HEK293 (cell line): ENCODE data around the gene SRP72.
A peak's percentile ranks its signal among the peaks of the same experiment; 100 is the strongest.

Experiments
- BCL11B ChIP-seq: fragments of 450-650 bp; formaldehyde crosslinking; IDR thresholded peaks from 2 replicates; pipeline ENCODE4 v1.5.1; 2016; ENCODE audit warnings: low read depth, missing biosample characterization, missing genetic modification characterization
- GLI2 ChIP-seq: fragments of 450-650 bp; formaldehyde crosslinking; IDR thresholded peaks from 2 replicates; pipeline ENCODE4; 2017; ENCODE audit warnings: missing biosample characterization, missing genetic modification characterization, low read depth, borderline replicate concordance
- IKZF3 ChIP-seq: fragments of 450-650 bp; IDR thresholded peaks from 2 replicates; pipeline ENCODE4 v1.5.0; 2018; ENCODE audit warnings: missing biosample characterization, mild to moderate bottlenecking, missing genetic modification characterization, moderate library complexity
- KLF1 ChIP-seq: fragments of 450-650 bp; formaldehyde crosslinking; IDR thresholded peaks from 2 replicates; pipeline ENCODE4 v1.5.1; 2016; ENCODE audit warnings: missing biosample characterization, missing genetic modification characterization
- MZF1 ChIP-seq: fragments of 450-650 bp; formaldehyde crosslinking; IDR thresholded peaks from 2 replicates; pipeline ENCODE4 v1.5.1; 2017; ENCODE audit warnings: missing biosample characterization, missing genetic modification characterization, borderline replicate concordance
- SP2 ChIP-seq: fragments of 450-650 bp; formaldehyde crosslinking; IDR thresholded peaks from 2 replicates; pipeline ENCODE4 v1.5.1; 2016; ENCODE audit warnings: missing biosample characterization, missing genetic modification characterization
- ZBTB21 ChIP-seq: fragments of 450-650 bp; formaldehyde crosslinking; IDR thresholded peaks from 2 replicates; pipeline ENCODE4 v1.5.1; 2017; ENCODE audit warnings: missing biosample characterization, missing genetic modification characterization
- ZNF138 ChIP-seq: fragments of 450-650 bp; formaldehyde crosslinking; IDR thresholded peaks from 2 replicates; pipeline ENCODE4 v1.5.1; 2016; ENCODE audit warnings: missing biosample characterization, missing genetic modification characterization, borderline replicate concordance
- ZNF302 ChIP-seq: fragments of 450-650 bp; formaldehyde crosslinking; IDR thresholded peaks from 2 replicates; pipeline ENCODE4 v1.5.1; 2016; ENCODE audit warnings: missing biosample characterization, missing genetic modification characterization, low read depth
- ZNF335 ChIP-seq: fragments of 450-650 bp; formaldehyde crosslinking; conservative IDR thresholded peaks from 2 replicates; pipeline ENCODE4 v1.5.1; 2016; ENCODE audit warnings: missing biosample characterization, missing genetic modification characterization
- ZNF366 ChIP-seq: fragments of 450-650 bp; formaldehyde crosslinking; conservative IDR thresholded peaks from 2 replicates; pipeline ENCODE4 v1.5.1; 2016; ENCODE audit warnings: missing biosample characterization, missing genetic modification characterization
- ZNF433 ChIP-seq: fragments of 450-650 bp; formaldehyde crosslinking; IDR thresholded peaks from 2 replicates; pipeline ENCODE4 v1.5.1; 2016; ENCODE audit warnings: missing biosample characterization, missing genetic modification characterization, low read depth
- ZNF513 ChIP-seq: fragments of 450-650 bp; IDR thresholded peaks from 2 replicates; pipeline ENCODE4 v1.5.1; 2018; ENCODE audit warnings: missing biosample characterization, missing genetic modification characterization
- ZNF544 ChIP-seq: fragments of 450-650 bp; formaldehyde crosslinking; IDR thresholded peaks from 2 replicates; pipeline ENCODE4 v1.5.0; 2017; ENCODE audit warnings: missing biosample characterization, missing genetic modification characterization
- ZNF555 ChIP-seq: fragments of 450-650 bp; formaldehyde crosslinking; conservative IDR thresholded peaks from 2 replicates; pipeline ENCODE4 v1.5.1; 2017; ENCODE audit warnings: missing biosample characterization, mild to moderate bottlenecking, missing genetic modification characterization, inconsistent platforms
- ZNF596 ChIP-seq: fragments of 450-650 bp; IDR thresholded peaks from 2 replicates; pipeline ENCODE4 v1.5.0; 2018; ENCODE audit warnings: missing biosample characterization, mild to moderate bottlenecking, missing genetic modification characterization, moderate library complexity
- ZNF645 ChIP-seq: fragments of 450-650 bp; formaldehyde crosslinking; IDR thresholded peaks from 2 replicates; pipeline ENCODE4; 2016; ENCODE audit warnings: missing biosample characterization, missing genetic modification characterization
- ZNF670 ChIP-seq: fragments of 450-650 bp; formaldehyde crosslinking; IDR thresholded peaks from 2 replicates; pipeline ENCODE4 v1.5.1; 2016; ENCODE audit warnings: missing biosample characterization, missing genetic modification characterization, low read depth
- ZNF76 ChIP-seq: fragments of 450-650 bp; formaldehyde crosslinking; IDR thresholded peaks from 2 replicates; pipeline ENCODE4; 2016; ENCODE audit warnings: low read depth, missing biosample characterization, missing genetic modification characterization, borderline replicate concordance
- ZNF785 ChIP-seq: fragments of 450-650 bp; formaldehyde crosslinking; IDR thresholded peaks from 2 replicates; pipeline ENCODE4 v1.5.1; 2016; ENCODE audit warnings: missing biosample characterization, missing genetic modification characterization
- ZNF791 ChIP-seq: fragments of 450-650 bp; formaldehyde crosslinking; IDR thresholded peaks from 2 replicates; pipeline ENCODE4 v1.5.1; 2016; ENCODE audit warnings: missing biosample characterization, missing genetic modification characterization
- ZSCAN18 ChIP-seq: fragments of 450-650 bp; formaldehyde crosslinking; IDR thresholded peaks from 2 replicates; pipeline ENCODE4 v1.5.1; 2016; ENCODE audit warnings: missing biosample characterization, missing genetic modification characterization
- TF ChIP-seq, protein P1 (sequence below): fragments of 450-650 bp; formaldehyde crosslinking; IDR thresholded peaks from 2 replicates; pipeline ENCODE4 v1.5.1; 2016; ENCODE audit warnings: missing biosample characterization, missing genetic modification characterization
- TF ChIP-seq, protein P2 (sequence below): sonication (generic); formaldehyde crosslinking; IDR thresholded peaks from 2 replicates; pipeline ENCODE4 v1.8.1; 2022; ENCODE audit warnings: mild to moderate bottlenecking, moderate library complexity, missing genetic modification reagents
- TF ChIP-seq, protein P3 (sequence below): fragments of 450-650 bp; formaldehyde crosslinking; IDR thresholded peaks from 2 replicates; pipeline ENCODE4 v1.5.1; 2016; ENCODE audit warnings: missing biosample characterization, missing genetic modification characterization
- TF ChIP-seq, protein P4 (sequence below): fragments of 450-650 bp; formaldehyde crosslinking; IDR thresholded peaks from 2 replicates; pipeline ENCODE4 v1.5.1; 2016; ENCODE audit warnings: missing biosample characterization, missing genetic modification characterization
- TF ChIP-seq, protein P5 (sequence below): fragments of 450-650 bp; formaldehyde crosslinking; IDR thresholded peaks from 2 replicates; pipeline ENCODE4 v1.5.1; 2016; ENCODE audit warnings: missing biosample characterization, missing genetic modification characterization

SRP72 gene

DNA sequence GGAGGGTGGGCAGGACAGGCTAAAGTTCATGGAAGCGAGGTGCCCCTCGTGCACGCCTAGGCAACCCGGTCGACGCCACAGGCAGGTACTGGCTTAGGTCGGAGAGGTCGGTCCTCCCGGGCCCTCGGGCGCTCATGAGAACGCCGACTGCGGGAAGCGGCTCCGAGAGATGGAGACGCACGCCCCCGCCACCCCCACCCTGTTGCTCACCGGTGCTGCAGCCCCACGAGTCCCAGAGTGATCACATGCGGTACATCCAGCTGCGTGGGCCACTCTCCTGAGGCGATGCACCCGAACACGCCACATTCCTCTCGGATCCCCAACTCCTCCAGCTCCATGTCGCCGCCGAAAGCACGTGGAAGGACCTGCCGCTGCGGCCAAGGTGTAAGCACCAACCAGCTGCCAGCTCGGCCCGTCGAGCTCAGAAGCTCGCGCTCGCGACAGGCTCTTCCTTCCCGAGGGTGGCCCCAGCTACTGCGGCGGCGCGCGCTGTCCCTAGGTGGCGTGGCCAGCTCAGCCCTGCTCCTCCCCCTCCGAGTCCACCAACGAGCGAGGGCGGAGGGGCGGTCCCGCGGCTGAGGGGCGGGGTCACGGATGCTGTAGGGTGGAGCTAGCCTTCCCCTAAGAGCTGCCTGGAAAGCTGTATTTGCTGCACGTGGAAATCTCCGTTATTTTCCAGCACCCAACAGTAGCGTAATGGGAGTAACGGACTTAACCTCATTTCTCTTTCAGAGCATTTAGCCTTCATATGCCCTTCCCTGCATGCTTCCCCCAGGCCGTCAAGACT lies 32.1 kb upstream of the SRP72 start, which contains the start of gene PPAT (continued):
- TF ChIP-seq ZNF513 (tag by site-specific recombination) (no peak), KLF1 (tag by site-specific recombination) (no peak), ZNF302 (tag by site-specific recombination) (no peak), ZSCAN18 (tag by site-specific recombination) (no peak), ZNF544 (tag by site-specific recombination) (no peak), IKZF3 (peak; percentile 65; the same call in 1 of the 2 replicates), ZNF335 (tag by site-specific recombination) (peak; percentile 82), ZNF76 (tag by site-specific recombination) (no peak), ZNF138 (tag by site-specific recombination) (no peak), MZF1 (peak; percentile 49; the same call in 1 of the 2 replicates), BCL11B (no peak), SP2 (tag by site-specific recombination) (peak; percentile 59), ZNF791 (no peak), ZNF785 (tag by site-specific recombination) (no peak), ZNF596 (tag by site-specific recombination) (no peak), ZNF645 (no peak), ZNF670 (tag by site-specific recombination) (no peak), ZNF555 (tag by site-specific recombination) (no peak), ZNF366 (tag by site-specific recombination) (no peak), ZNF433 (tag by site-specific recombination) (no peak), GLI2 (tag by site-specific recombination) (no peak), ZBTB21 (0 out of 2 replicates have a peak, but pooled peaks have one; percentile 24)
- TF ChIP-seq, protein P1, sequence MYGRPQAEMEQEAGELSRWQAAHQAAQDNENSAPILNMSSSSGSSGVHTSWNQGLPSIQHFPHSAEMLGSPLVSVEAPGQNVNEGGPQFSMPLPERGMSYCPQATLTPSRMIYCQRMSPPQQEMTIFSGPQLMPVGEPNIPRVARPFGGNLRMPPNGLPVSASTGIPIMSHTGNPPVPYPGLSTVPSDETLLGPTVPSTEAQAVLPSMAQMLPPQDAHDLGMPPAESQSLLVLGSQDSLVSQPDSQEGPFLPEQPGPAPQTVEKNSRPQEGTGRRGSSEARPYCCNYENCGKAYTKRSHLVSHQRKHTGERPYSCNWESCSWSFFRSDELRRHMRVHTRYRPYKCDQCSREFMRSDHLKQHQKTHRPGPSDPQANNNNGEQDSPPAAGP (tag by site-specific recombination), result 0 out of 2 replicates have a peak, but pooled peaks have one; percentile 10
- TF ChIP-seq, protein P2, sequence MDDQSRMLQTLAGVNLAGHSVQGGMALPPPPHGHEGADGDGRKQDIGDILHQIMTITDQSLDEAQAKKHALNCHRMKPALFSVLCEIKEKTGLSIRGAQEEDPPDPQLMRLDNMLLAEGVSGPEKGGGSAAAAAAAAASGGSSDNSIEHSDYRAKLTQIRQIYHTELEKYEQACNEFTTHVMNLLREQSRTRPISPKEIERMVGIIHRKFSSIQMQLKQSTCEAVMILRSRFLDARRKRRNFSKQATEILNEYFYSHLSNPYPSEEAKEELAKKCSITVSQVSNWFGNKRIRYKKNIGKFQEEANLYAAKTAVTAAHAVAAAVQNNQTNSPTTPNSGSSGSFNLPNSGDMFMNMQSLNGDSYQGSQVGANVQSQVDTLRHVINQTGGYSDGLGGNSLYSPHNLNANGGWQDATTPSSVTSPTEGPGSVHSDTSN (CRISPR knock-in tag), result 0 out of 2 replicates have a peak, but pooled peaks have one; percentile 46
- TF ChIP-seq, protein P3, sequence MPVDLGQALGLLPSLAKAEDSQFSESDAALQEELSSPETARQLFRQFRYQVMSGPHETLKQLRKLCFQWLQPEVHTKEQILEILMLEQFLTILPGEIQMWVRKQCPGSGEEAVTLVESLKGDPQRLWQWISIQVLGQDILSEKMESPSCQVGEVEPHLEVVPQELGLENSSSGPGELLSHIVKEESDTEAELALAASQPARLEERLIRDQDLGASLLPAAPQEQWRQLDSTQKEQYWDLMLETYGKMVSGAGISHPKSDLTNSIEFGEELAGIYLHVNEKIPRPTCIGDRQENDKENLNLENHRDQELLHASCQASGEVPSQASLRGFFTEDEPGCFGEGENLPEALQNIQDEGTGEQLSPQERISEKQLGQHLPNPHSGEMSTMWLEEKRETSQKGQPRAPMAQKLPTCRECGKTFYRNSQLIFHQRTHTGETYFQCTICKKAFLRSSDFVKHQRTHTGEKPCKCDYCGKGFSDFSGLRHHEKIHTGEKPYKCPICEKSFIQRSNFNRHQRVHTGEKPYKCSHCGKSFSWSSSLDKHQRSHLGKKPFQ (tag by site-specific recombination), result no peak
- TF ChIP-seq, protein P4, sequence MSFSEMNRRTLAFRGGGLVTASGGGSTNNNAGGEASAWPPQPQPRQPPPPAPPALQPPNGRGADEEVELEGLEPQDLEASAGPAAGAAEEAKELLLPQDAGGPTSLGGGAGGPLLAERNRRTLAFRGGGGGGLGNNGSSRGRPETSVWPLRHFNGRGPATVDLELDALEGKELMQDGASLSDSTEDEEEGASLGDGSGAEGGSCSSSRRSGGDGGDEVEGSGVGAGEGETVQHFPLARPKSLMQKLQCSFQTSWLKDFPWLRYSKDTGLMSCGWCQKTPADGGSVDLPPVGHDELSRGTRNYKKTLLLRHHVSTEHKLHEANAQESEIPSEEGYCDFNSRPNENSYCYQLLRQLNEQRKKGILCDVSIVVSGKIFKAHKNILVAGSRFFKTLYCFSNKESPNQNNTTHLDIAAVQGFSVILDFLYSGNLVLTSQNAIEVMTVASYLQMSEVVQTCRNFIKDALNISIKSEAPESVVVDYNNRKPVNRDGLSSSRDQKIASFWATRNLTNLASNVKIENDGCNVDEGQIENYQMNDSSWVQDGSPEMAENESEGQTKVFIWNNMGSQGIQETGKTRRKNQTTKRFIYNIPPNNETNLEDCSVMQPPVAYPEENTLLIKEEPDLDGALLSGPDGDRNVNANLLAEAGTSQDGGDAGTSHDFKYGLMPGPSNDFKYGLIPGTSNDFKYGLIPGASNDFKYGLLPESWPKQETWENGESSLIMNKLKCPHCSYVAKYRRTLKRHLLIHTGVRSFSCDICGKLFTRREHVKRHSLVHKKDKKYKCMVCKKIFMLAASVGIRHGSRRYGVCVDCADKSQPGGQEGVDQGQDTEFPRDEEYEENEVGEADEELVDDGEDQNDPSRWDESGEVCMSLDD (tag by site-specific recombination), result peak; percentile 74
- TF ChIP-seq, protein P5, sequence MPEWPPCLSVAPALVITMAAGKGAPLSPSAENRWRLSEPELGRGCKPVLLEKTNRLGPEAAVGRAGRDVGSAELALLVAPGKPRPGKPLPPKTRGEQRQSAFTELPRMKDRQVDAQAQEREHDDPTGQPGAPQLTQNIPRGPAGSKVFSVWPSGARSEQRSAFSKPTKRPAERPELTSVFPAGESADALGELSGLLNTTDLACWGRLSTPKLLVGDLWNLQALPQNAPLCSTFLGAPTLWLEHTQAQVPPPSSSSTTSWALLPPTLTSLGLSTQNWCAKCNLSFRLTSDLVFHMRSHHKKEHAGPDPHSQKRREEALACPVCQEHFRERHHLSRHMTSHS, result no peak
